HG03139 (cell line): Measurements from ENCODE around the gene TMX4.
A peak's percentile ranks its signal among the peaks of the same experiment; 100 is the strongest.
"Not testable (repeated sequence)": the region's sequence is repeated elsewhere in the genome, so short reads cannot be mapped to it uniquely, and the experiment has no call there.

ENCODE experiments used
- ATAC-seq: cut with Tn5 transposase; IDR thresholded peaks from one replicate; pipeline ENCODE4 v1.9.1; 2021; ENCODE audit not compliant: unreplicated experiment

Gene TMX4, protein sequence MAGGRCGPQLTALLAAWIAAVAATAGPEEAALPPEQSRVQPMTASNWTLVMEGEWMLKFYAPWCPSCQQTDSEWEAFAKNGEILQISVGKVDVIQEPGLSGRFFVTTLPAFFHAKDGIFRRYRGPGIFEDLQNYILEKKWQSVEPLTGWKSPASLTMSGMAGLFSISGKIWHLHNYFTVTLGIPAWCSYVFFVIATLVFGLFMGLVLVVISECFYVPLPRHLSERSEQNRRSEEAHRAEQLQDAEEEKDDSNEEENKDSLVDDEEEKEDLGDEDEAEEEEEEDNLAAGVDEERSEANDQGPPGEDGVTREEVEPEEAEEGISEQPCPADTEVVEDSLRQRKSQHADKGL

DNA sequence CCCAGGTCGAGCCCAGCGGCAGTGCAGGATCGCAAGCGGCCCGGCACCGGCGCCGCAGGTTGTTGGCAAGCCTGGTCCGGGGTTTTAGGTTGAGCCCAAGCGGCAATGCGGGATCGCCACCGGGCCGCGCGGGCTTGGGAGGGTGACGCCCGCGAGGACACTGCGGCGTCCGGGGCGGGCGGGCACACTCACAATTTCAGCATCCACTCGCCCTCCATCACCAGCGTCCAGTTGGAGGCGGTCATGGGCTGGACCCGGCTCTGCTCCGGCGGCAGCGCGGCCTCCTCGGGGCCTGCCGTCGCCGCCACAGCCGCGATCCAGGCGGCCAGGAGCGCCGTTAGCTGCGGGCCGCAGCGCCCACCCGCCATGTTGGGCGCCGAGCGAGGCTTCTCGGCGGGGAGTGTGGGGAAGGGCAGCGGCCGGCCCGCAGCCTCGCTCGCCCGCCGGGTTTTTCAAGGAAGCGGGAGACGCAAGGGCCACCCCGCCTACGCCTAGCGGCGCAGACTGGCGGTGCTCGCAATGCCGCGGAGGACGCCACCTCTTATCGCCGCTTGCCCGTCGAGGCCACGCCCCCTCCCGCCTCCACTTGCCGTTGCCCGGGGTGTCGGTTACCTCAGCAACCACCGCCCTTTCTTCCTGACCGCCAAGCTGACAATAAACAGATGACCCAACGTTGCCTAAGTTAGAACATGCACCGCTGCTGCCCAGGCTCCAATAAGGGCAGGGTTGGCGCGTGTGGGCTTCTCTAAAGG is at the start of gene TMX4:
Gene TMX4, minus strand, starts transcription at position 516 of the 752 bp plus-strand sequence. Its CDS starts 148 bp downstream, at position 368.
- peak; percentile 91 for ATAC-seq

DNA sequence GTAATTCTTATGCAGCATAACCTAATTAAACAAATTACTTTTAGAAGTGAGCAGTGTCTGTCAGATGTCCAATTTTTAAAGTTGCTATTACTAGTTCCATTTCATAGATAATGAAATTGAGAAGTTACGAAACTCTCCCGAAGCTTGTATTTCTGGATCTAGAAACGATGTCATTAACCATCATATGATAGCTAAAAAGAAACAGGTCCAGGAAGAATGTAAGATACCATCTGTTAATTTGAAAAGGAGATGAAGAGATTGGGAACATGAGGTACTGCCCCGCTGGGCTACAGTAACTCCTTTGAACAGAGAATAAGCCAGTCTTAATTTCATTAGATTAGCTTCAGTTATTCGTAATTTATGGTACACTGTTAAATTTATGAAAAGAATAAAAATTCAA is 47.5 kb upstream of the TMX4 start:
- no peak for ATAC-seq

DNA sequence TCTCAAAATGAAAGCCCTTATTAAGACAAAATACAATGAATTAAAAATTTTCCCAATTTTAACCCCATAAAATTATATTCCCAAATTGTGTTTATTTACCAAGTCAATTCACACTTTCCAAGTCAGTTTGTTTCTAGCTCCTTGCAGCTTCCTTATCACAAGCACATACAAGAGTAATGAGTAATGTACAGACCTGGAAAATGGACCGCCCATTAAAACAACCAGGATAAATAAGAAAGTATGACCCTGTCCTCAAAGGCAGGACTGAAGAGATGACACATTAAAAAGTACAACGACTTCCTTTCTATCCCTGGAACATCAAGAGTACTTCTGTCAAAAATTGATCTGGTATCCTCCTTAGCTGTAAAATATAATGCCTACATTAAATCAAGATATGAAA is 47.1 kb upstream of the TMX4 start:
- ATAC-seq = no peak

DNA sequence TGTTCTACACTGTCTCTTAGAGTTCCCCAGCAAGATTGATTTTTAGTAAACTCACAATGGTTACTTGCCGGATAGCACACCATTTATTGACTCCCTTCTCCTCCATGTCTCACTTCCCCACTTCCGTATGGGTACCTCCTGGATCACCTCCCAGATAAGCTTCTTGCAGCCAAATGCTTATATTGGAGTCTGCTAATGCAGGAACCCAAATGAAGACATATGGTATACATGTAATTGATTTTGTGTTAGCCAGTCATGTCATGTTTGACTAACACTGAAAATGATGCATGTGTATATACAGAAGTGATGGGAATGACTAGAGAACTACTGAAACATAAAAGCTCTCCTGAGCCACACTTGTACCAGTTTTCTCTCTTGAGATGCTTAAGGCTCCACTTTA is 46.1 kb upstream of the TMX4 start:
- ATAC-seq = no peak

GRCh38 chr20:8062756-8063155 is 43.2 kb upstream of the TMX4 start:
- ATAC-seq = no peak

DNA sequence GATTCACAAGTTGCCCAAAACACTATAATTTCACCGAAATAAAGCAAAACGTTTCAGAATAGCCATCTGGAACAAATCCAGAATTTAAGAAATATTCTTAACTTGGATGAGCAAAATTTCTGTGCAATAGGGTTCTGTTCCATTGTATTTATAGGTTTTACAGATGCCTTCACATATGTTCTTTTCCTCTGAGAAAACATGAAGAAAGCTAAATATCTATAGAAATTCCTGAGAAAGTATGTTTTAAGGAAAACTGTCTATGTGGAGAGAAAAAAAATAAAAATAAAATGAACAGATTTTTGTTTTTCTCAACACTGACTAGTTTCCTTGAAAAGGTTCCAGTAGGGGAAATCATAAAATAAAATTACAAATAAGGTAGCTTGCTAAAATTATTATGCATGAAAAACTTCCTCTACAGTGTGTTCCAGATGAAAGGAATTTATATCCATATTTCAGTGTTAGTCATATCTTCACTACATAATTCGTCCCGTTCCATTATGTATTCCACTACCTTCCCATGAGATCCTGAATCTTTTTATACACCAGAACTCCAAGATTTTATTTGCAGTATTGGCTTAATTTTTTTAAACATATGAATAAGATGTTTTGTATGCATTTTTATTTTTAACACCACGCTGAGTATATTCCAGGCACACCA is 42.4 kb upstream of the TMX4 start:
- ATAC-seq = no peak

GRCh38 chr20:8060977-8061376 is 41.4 kb upstream of the TMX4 start:
- no peak for ATAC-seq

- ATAC-seq = no peak
These were observed 38.3 kb upstream of the TMX4 start for GRCh38 chr20:8057871-8058270.

GRCh38 chr20:8055096-8055495 is 35.5 kb upstream of the TMX4 start:
- no peak for ATAC-seq

DNA sequence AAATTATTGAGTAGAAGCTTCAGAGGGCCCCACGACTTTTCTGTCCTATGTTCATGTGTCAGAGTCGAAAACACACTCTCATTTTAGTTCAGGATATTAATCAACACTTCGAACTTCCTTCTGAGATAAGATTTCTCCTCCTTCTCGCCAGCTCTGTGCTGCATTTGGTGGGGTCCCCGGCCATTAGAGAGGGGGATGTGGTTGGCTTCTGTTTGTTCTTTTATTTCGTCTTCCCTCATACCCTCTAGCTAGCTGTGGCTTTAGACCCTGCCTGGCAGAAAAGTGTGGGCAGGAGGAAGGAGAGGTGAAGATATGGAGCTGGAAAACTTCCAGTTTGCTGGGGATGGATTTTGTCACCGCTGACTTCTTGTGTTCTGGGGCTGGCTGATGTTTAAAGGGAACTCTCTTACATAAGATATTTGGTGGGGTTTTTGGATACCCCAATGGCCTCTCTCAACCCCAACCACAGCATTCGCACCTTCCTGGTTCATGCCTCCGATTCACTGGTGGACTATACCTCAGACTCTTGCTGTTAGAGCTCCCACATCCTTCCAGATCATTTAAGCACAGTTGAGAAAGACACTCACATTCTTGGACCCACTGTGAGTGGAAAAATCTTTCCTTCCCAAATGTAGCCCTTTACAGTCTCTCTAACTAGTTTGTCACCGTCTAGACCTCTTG is 30.7 kb upstream of the TMX4 start:
- no peak for ATAC-seq

GRCh38 chr20:8049310-8049709 is 29.7 kb upstream of the TMX4 start:
- no peak for ATAC-seq

DNA sequence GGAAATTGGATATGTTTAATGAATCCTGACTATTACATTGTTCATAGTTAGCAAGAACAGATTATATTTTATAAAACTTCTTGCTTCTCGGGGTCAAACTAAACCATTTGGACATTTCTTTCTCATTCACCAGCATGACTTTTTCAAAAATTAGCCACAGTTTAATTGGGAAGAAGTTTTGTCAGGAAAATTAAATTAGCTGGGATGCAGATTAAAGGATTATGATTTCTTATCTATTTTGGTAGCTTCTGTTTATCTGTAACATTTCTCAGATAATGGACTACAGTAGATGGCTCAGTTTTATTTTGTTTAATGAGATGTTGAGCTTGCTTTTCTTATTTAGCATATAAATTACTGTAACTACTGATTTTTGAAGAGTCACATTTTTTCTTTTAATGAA is 26.4 kb upstream of the TMX4 start:
- no peak for ATAC-seq

DNA sequence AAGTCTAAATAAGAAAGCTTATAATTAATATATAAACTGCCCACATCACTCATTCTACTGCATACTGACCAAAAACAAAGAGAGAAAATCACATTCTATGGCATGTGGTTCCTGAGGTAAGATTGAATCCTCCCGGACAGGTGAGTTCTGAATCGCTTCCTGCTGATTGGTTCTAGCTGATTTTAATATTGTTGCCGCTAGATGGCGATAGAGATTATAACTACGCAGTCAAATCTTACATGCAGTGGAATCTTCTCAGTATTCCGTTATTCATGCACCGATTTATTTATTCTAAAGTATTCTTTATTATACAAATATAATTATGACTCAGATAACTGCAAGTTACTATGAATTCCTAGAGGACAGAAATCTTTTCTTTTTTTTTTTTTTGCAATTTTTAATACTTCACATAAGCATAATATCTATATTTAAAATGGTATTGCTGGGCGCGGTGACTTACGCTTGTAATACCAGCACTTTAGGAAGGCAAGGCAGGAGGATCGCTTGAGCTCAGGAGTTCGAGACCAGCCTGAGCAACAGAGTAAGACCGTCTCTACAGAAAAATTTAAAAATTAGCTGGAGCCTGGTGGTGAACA is 24.2 kb upstream of the TMX4 start:
- ATAC-seq = peak; percentile 92

- ATAC-seq = no peak
These were observed 19.5 kb upstream of the TMX4 start for GRCh38 chr20:8039042-8039441.

DNA sequence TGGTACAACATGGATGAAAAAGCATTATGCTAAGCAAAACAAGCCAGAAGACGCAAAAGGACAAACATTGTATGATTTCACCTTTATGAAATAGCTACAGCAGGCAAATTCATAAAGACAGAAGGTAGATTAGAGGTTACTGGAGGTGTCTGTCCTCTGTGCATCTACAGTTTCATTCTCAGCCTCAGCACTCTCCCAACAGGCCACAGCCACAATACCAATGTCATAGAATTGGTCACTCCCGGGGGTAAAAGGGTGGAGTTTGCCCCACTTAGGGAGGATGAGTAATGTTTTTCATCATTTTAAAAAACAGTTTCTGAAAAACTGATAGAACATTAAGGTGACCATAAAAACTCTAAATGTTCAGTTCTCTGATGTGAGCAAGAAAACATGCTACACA is 17.2 kb upstream of the TMX4 start:
- ATAC-seq = no peak

- ATAC-seq = no peak
These were observed 13.7 kb upstream of the TMX4 start for GRCh38 chr20:8033151-8033841.

- ATAC-seq = no peak
These were observed 12.9 kb upstream of the TMX4 start for GRCh38 chr20:8032499-8032898.

DNA sequence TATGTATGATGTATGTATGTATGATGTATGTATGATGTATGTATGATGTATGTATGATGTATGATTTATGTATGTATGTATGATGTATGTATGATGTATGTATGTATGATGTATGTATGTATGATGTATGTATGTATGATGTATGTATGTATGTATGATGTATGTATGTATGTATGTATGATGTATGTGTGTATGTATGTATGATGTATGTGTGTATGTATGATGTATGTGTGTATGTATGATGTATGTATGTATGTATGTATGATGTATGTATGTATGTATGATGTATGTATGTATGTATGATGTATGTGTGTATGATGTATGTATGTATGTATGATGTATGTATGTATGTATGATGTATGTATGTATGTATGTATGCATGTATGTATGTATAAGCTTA is 12.0 kb upstream of the TMX4 start:
- not testable (repeated sequence) for ATAC-seq

DNA sequence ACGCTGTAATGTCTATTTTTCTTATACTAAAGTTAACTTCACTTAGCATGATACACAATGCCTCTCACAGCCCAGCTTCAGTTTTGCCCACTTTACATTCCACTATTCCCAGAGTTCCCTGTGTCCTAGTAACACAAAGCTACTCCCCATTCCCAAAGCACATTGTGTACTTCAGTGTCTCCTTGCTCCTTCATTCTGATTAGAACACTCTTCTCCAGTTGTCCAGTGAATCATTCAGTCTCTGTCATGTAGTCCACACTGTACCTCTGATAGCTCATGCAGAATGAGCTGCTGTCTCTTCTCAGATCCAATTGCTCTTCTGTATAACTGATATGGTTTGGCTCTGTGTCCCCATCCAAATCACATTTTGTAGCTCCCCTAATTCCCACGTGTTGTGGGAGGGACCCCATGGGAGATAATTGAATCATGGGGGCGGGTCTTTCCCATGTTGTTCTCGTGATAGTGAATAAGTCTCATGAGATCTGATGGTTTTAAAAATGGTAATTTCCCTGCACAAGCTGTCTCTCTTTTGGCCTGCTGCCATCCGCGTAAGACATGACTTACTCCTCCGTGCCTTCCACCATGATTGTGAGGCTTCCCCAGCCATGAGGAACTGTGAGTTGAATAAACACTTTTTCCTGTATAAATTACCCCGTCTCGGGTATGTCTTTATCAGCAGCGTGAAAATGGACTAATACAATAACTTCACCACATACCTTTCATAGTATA is 2.1 kb upstream of the TMX4 start:
- no peak for ATAC-seq
